Activated naive CD8-positive, alpha-beta T cell (primary cell): ENCODE results near the gene STATH.
"Not testable (repeated sequence)": the region's sequence is repeated elsewhere in the genome, so short reads cannot be mapped to it uniquely, and the experiment has no call there.

Experiments used
- H3K27ac Mint-ChIP-seq: one replicate; pipeline ENCODE4 v1.8.0; 2021; ENCODE audit warnings: mixed read lengths
- H3K27me3 Mint-ChIP-seq: one replicate; pipeline ENCODE4 v1.8.0; 2021; ENCODE audit warnings: mixed read lengths
- H3K36me3 Mint-ChIP-seq: one replicate; pipeline ENCODE4 v1.8.0; 2021; ENCODE audit warnings: mixed read lengths
- H3K4me1 Mint-ChIP-seq: one replicate; pipeline ENCODE4 v1.8.0; 2021; ENCODE audit warnings: low read depth, mixed read lengths
- H3K4me3 Mint-ChIP-seq: one replicate; pipeline ENCODE4 v1.8.0; 2021; ENCODE audit warnings: mild to moderate bottlenecking, mixed read lengths
- H3K9me3 Mint-ChIP-seq: one replicate; pipeline ENCODE4 v1.8.0; 2021; ENCODE audit warnings: low read depth, mixed read lengths

STATH gene, protein sequence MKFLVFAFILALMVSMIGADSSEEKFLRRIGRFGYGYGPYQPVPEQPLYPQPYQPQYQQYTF

DNA sequence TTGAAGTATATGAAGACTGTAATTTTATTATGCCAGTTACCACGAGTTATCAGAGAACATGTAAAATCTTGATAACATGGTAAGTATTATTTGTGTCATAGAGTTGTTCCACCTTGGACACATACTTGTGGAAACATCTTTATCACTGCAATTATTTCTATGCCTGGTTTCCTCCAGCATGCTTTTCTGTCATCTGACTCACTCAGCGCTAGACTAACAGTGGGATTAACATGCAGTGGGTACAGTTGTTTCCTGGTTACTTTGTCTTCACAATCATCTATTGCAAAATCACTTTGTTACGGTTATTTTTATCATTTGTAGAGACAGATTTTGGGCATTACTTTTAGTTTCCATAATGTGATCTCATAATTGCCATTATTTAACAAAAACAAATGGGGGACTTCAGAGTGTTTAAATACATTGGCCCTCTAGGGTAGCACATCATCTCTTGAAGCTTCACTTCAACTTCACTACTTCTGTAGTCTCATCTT lies at the start of gene STATH:
TSS of gene STATH (plus strand) at position 441 of the 491 bp plus-strand sequence. CDS start 2,472 bp downstream, outside the sequence.
- Mint-ChIP-seq H3K4me1 (no peaks in the 10 kb centered on the region), H3K4me3 (no peak within 1 kb of the TSS), H3K27me3 (peaks cover 3% of the 10 kb centered on the region), H3K27ac (no peak within 1 kb of the TSS), H3K9me3 (no peaks in the 10 kb centered on the region), H3K36me3 (no peaks in the 10 kb centered on the region)

GRCh38 chr4:69951602-69952001 lies 44.2 kb upstream of the STATH start:
- peaks cover 9% of the 10 kb centered on the region for H3K9me3 Mint-ChIP-seq
- no peak overlapping the region for H3K27ac Mint-ChIP-seq
- H3K27me3 Mint-ChIP-seq, result peaks cover 2% of the 10 kb centered on the region
- H3K4me3 Mint-ChIP-seq, result no peak overlapping the region
- no peaks in the 10 kb centered on the region for H3K4me1 Mint-ChIP-seq
- no peaks in the 10 kb centered on the region for H3K36me3 Mint-ChIP-seq

DNA sequence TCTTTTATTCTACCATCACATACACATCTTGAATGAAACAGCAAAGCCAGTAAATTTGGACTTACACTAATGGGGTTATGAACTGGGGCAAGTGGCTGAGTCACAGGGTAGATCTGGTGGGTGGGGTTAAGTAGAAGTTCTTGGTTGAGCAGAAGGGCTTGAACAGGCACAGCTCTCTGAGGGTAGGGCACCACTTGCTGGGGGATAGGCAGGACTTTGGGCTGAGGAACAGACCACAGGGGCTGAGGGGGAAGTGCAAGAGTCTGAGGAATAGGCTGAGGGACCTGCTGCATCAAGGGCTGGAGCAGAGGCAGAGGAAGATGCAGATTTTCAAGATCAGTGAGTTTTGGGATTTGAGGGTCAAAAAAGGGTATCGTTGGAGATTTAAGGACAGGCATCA lies 38.6 kb upstream of the STATH start:
- Mint-ChIP-seq H3K4me1 (no peaks in the 10 kb centered on the region), H3K27me3 (no peaks in the 10 kb centered on the region), H3K27ac (no peak overlapping the region), H3K9me3 (peaks cover 5% of the 10 kb centered on the region), H3K36me3 (no peaks in the 10 kb centered on the region), H3K4me3 (no peak overlapping the region)

DNA sequence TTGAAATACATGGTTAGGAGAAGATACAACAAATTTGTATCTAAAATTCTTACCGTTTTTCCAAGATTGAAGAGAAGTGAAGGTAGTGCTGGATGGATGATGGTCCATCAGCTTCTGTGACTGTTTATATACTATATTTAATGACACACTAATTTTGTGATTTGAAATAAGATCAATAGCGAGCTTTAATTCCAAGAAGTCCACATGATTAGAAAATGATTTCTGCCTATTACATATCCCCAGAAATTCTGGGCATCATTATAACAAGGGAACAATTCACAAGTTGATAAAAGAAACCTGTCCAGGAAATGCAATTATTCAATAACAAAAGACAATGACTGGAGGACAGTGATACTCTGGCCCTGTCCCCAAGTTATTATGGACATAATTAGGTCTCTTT lies 30.1 kb upstream of the STATH start, which contains the start of gene CSN2:
TSS of gene CSN2 (minus strand) at position 101 of the 400 bp plus-strand sequence. CDS start 4,733 bp downstream, outside the sequence.
- Mint-ChIP-seq H3K4me1 (no peaks in the 10 kb centered on the region), H3K9me3 (no peaks in the 10 kb centered on the region), H3K27ac (no peak within 1 kb of the TSS), H3K36me3 (no peaks in the 10 kb centered on the region), H3K27me3 (no peaks in the 10 kb centered on the region), H3K4me3 (no peak within 1 kb of the TSS)

DNA sequence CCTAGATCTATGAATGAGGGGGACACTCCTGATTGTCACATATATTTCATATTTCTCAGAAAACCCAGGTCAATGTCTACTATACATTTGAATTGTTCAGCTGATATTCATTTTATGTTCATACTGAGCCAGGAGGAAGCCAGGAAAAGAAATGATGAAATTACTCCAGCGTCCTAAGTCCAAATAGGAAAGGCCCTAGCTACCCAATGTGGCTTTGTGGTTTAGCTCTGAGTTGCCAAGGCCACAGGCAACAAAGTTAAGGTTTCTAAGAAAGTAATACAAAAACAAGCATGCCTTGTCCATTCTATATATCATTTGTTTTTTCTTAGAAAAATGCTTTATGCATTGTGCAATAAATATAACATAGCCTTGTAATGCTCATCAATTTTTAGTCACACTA lies 25.7 kb upstream of the STATH start:
- H3K36me3 Mint-ChIP-seq, result no peaks in the 10 kb centered on the region
- H3K4me1 Mint-ChIP-seq, result no peaks in the 10 kb centered on the region
- no peaks in the 10 kb centered on the region for H3K27me3 Mint-ChIP-seq
- no peaks in the 10 kb centered on the region for H3K9me3 Mint-ChIP-seq
- H3K4me3 Mint-ChIP-seq, result no peak overlapping the region
- no peak overlapping the region for H3K27ac Mint-ChIP-seq

DNA sequence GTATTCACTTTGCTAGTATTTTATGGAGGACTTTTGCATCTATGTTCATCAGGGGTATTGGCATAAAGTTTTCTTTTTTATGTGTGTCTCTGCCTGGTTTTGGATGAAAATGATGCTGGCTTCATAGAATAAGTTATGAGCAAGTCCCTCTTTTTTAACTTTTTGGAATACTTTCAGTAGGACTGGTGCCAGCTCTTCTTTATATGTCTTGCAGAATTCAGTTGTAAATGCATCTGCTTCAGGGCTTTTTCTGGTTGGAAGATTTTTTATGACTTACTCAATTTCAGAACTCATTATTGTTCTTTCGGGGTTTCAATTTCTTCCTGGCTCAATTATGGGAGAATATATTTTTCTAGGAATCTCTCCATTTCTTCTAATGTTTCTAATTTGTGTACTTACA lies 21.1 kb upstream of the STATH start:
- no peaks in the 10 kb centered on the region for H3K9me3 Mint-ChIP-seq
- no peaks in the 10 kb centered on the region for H3K36me3 Mint-ChIP-seq
- no peaks in the 10 kb centered on the region for H3K27me3 Mint-ChIP-seq
- no peak overlapping the region for H3K4me3 Mint-ChIP-seq
- H3K27ac Mint-ChIP-seq, result no peak overlapping the region
- H3K4me1 Mint-ChIP-seq, result no peaks in the 10 kb centered on the region

- no peak overlapping the region for H3K4me3 Mint-ChIP-seq
- H3K4me1 Mint-ChIP-seq, result no peaks in the 10 kb centered on the region
- H3K27me3 Mint-ChIP-seq, result no peaks in the 10 kb centered on the region
- no peaks in the 10 kb centered on the region for H3K9me3 Mint-ChIP-seq
- no peak overlapping the region for H3K27ac Mint-ChIP-seq
- H3K36me3 Mint-ChIP-seq, result no peaks in the 10 kb centered on the region
These were observed 18.2 kb upstream of the STATH start for GRCh38 chr4:69977582-69977981.

DNA sequence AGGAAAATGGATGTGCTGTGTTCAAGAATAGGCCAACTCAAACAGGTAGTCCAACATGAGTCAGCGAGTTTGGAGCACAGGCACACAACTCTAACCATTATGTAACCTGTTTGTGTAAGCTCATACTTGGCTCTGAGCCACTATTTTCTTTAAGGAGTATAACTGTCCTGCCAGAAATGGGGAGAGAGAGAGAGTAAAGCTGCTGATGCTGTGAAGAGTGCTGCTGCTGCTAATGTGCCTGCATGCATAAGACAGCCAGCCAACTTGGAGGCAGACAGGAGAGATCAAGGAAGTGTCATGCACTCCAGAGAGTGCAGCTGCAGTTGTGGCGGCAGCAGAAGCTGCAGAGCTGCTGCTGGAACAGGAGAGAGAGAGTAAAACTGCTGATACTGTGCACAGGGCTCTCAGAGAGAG lies 11.7 kb upstream of the STATH start:
- H3K9me3 Mint-ChIP-seq, result no peaks in the 10 kb centered on the region
- H3K4me3 Mint-ChIP-seq, result no peak overlapping the region
- no peaks in the 10 kb centered on the region for H3K4me1 Mint-ChIP-seq
- no peaks in the 10 kb centered on the region for H3K36me3 Mint-ChIP-seq
- no peaks in the 10 kb centered on the region for H3K27me3 Mint-ChIP-seq
- H3K27ac Mint-ChIP-seq, result no peak overlapping the region

GRCh38 chr4:69986663-69987062 lies 9.1 kb upstream of the STATH start:
- H3K4me1 Mint-ChIP-seq, result no peaks in the 10 kb centered on the region
- no peaks in the 10 kb centered on the region for H3K9me3 Mint-ChIP-seq
- H3K27ac Mint-ChIP-seq, result no peak overlapping the region

GRCh38 chr4:69991016-69991415 lies 4.8 kb upstream of the STATH start:
- no peaks in the 10 kb centered on the region for H3K36me3 Mint-ChIP-seq
- H3K27ac Mint-ChIP-seq, result no peak overlapping the region
- H3K9me3 Mint-ChIP-seq, result no peaks in the 10 kb centered on the region
- H3K4me3 Mint-ChIP-seq, result no peak overlapping the region
- no peaks in the 10 kb centered on the region for H3K27me3 Mint-ChIP-seq
- H3K4me1 Mint-ChIP-seq, result no peaks in the 10 kb centered on the region

More at GRCh38 chr4:69986663-69987062, 9.1 kb upstream of the STATH start:
- Mint-ChIP-seq H3K4me3 (no peak overlapping the region), H3K36me3 (no peaks in the 10 kb centered on the region), H3K27me3 (no peaks in the 10 kb centered on the region)

DNA sequence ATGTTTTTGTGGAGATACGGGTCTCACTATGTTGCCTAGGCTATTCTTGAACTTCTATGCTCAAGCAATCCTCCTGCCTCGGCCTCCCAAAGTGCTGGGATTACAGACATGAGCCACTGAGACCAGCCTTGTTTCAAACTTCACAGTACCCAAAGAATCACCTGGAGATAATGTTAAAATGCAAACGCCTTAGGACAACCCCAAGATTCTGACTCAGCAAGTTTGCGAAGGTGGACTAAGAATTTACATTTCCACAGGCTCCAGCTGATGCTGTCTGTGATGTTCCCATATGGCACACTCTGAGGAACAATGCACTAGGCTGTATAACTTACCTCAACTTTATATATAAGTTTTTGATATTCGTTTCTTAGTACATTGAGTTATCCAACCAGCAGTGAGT lies 984 bp upstream of the STATH start:
- no peak overlapping the region for H3K4me3 Mint-ChIP-seq
- H3K27me3 Mint-ChIP-seq, result peaks cover 3% of the 10 kb centered on the region
- H3K27ac Mint-ChIP-seq, result no peak overlapping the region
- H3K4me1 Mint-ChIP-seq, result no peaks in the 10 kb centered on the region
- no peaks in the 10 kb centered on the region for H3K36me3 Mint-ChIP-seq
- H3K9me3 Mint-ChIP-seq, result no peaks in the 10 kb centered on the region

- H3K4me1 Mint-ChIP-seq, result no peaks in the 10 kb centered on the region
These were observed 3.7 kb downstream of the STATH start for GRCh38 chr4:69999420-69999819.

GRCh38 chr4:70000711-70001110 lies 4.9 kb downstream of the STATH start:
- no peaks in the 10 kb centered on the region for H3K4me1 Mint-ChIP-seq
- H3K27ac Mint-ChIP-seq, result no peak overlapping the region
- H3K4me3 Mint-ChIP-seq, result no peak overlapping the region
- H3K27me3 Mint-ChIP-seq, result peaks cover 3% of the 10 kb centered on the region
- H3K9me3 Mint-ChIP-seq, result no peaks in the 10 kb centered on the region
- no peaks in the 10 kb centered on the region for H3K36me3 Mint-ChIP-seq

More at GRCh38 chr4:69999420-69999819, 3.7 kb downstream of the STATH start:
- no peak overlapping the region for H3K27ac Mint-ChIP-seq
- no peak overlapping the region for H3K4me3 Mint-ChIP-seq
- H3K27me3 Mint-ChIP-seq, result peaks cover 3% of the 10 kb centered on the region
- H3K36me3 Mint-ChIP-seq, result no peaks in the 10 kb centered on the region
- no peaks in the 10 kb centered on the region for H3K9me3 Mint-ChIP-seq

DNA sequence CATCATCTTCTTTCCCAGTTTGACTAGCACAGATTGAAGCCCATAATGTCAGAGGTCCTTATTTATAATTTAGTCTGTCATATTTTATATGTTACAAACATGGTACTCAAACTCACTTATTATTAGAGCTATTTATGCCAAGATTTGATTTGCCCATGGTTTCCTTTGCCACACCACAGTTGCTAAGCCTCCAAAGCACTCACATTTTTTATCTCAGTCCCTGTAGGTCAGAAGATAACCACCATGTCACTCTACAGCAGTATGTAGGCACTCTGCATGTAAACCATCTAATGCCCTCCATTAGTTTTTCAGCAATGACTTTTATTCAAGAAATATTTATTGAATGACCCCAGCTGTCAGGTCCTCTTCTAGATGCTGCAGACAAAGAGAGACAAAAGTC lies 6.7 kb downstream of the STATH start:
- H3K36me3 Mint-ChIP-seq, result no peaks in the 10 kb centered on the region
- H3K4me1 Mint-ChIP-seq, result no peaks in the 10 kb centered on the region
- H3K4me3 Mint-ChIP-seq, result no peak overlapping the region
- H3K9me3 Mint-ChIP-seq, result no peaks in the 10 kb centered on the region
- H3K27ac Mint-ChIP-seq, result no peak overlapping the region
- H3K27me3 Mint-ChIP-seq, result peaks cover 5% of the 10 kb centered on the region

DNA sequence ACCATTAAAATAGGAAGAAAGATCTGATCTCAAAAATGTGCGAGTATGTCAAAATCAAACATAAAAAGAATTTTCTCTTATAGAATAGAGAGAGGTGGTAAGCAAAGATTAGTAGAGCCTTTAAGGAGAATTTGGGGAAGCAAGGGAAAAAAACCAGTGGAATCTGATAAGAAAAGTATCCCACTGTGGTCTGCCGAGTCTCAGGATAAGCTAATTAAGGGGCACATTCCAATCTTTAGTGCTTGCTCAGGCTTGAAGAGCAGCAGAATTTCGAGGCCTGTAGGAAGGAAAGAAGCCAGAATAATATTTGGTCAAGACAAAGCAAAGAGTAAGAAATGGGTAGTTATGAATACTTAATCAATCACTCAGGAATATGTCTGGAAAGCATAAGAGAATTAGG lies 13.0 kb downstream of the STATH start:
- peaks cover 2% of the 10 kb centered on the region for H3K27me3 Mint-ChIP-seq
- H3K4me1 Mint-ChIP-seq, result no peaks in the 10 kb centered on the region
- H3K36me3 Mint-ChIP-seq, result no peaks in the 10 kb centered on the region
- H3K27ac Mint-ChIP-seq, result no peak overlapping the region
- H3K4me3 Mint-ChIP-seq, result no peak overlapping the region
- peaks cover 10% of the 10 kb centered on the region for H3K9me3 Mint-ChIP-seq

- H3K36me3 Mint-ChIP-seq, H3K9me3 Mint-ChIP-seq, H3K27ac Mint-ChIP-seq, H3K4me1 Mint-ChIP-seq, H3K27me3 Mint-ChIP-seq, H3K4me3 Mint-ChIP-seq: not testable (repeated sequence)
These were observed 23.2 kb downstream of the STATH start for GRCh38 chr4:70019006-70019405.
